ENCODE measurements around the gene TECPR1.
A peak's percentile ranks its signal among the peaks of the same experiment; 100 is the strongest.

TECPR1 gene

GRCh38 chr7:98251601-98252424, at the start of gene TECPR1:
Gene TECPR1 (minus strand): TSS chr7:98252232. CDS start chr7:98246146, 6,086 bp downstream.
- peak within 1 kb of the TSS; percentile 89 to 98 for H3K27ac Mint-ChIP-seq
- peaks cover 71% of the 10 kb centered on the region for H3K4me1 Mint-ChIP-seq
- DNase-seq (peak; percentile 87 to 90), ATAC-seq (peak; percentile 93)
- H3K4me3 Mint-ChIP-seq, result peak within 1 kb of the TSS; percentile 99 to 100
- H3K9me3 Mint-ChIP-seq, result no peaks in the 10 kb centered on the region
- no peaks in the 10 kb centered on the region for H3K27me3 Mint-ChIP-seq

GRCh38 chr7:98300595-98301372, 48.8 kb upstream of the TECPR1 start:
- ATAC-seq (no peak), DNase-seq (no peak)
- H3K4me3 Mint-ChIP-seq, result no peak overlapping the region
- no peaks in the 10 kb centered on the region for H3K9me3 Mint-ChIP-seq
- no peak overlapping the region for H3K27ac Mint-ChIP-seq
- no peaks in the 10 kb centered on the region for H3K4me1 Mint-ChIP-seq
- H3K27me3 Mint-ChIP-seq, result no peaks in the 10 kb centered on the region

- Mint-ChIP-seq H3K4me1 (no peaks in the 10 kb centered on the region), H3K4me3 (no peak overlapping the region), H3K27me3 (no peaks in the 10 kb centered on the region), H3K9me3 (no peaks in the 10 kb centered on the region), H3K27ac (peak overlapping the region in 1 of 2 donors; percentile 63)
- ATAC-seq (no peak), DNase-seq (no peak)
Measured at GRCh38 chr7:98297626-98298286, 45.7 kb upstream of the TECPR1 start.

GRCh38 chr7:98296833-98297232, 44.8 kb upstream of the TECPR1 start:
- no peak for DNase-seq
- Mint-ChIP-seq H3K4me1 (no peaks in the 10 kb centered on the region), H3K9me3 (no peaks in the 10 kb centered on the region), H3K4me3 (no peak overlapping the region), H3K27ac (peak overlapping the region in 1 of 2 donors; percentile 77), H3K27me3 (no peaks in the 10 kb centered on the region)
- no peak for ATAC-seq

GRCh38 chr7:98295467-98296192, 43.6 kb upstream of the TECPR1 start:
- Mint-ChIP-seq H3K27ac (peak overlapping the region in 1 of 2 donors; percentile 7), H3K4me1 (no peaks in the 10 kb centered on the region), H3K9me3 (no peaks in the 10 kb centered on the region), H3K4me3 (no peak overlapping the region), H3K27me3 (no peaks in the 10 kb centered on the region)
- no peak for ATAC-seq
- no peak for DNase-seq

GRCh38 chr7:98294798-98295382, 42.9 kb upstream of the TECPR1 start:
- H3K4me1 Mint-ChIP-seq, result no peaks in the 10 kb centered on the region
- no peaks in the 10 kb centered on the region for H3K9me3 Mint-ChIP-seq
- no peaks in the 10 kb centered on the region for H3K27me3 Mint-ChIP-seq
- DNase-seq, result peak in 1 of 2 donors; percentile 37
- ATAC-seq, result peak; percentile 79
- no peak overlapping the region for H3K4me3 Mint-ChIP-seq
- peak overlapping the region in 1 of 2 donors; percentile 13 for H3K27ac Mint-ChIP-seq

- H3K27me3 Mint-ChIP-seq, result no peaks in the 10 kb centered on the region
- no peak overlapping the region for H3K4me3 Mint-ChIP-seq
- DNase-seq, result no peak
- no peak overlapping the region for H3K27ac Mint-ChIP-seq
- no peaks in the 10 kb centered on the region for H3K9me3 Mint-ChIP-seq
- ATAC-seq, result no peak
- no peaks in the 10 kb centered on the region for H3K4me1 Mint-ChIP-seq
Measured at GRCh38 chr7:98294326-98294725, 42.3 kb upstream of the TECPR1 start.

GRCh38 chr7:98293746-98294145, 41.7 kb upstream of the TECPR1 start:
- Mint-ChIP-seq H3K4me1 (no peaks in the 10 kb centered on the region), H3K9me3 (no peaks in the 10 kb centered on the region), H3K4me3 (no peak overlapping the region), H3K27ac (no peak overlapping the region), H3K27me3 (no peaks in the 10 kb centered on the region)
- DNase-seq (no peak), ATAC-seq (no peak)

GRCh38 chr7:98293265-98293664, 41.2 kb upstream of the TECPR1 start:
- Mint-ChIP-seq H3K27me3 (no peaks in the 10 kb centered on the region), H3K4me1 (no peaks in the 10 kb centered on the region), H3K4me3 (no peak overlapping the region), H3K9me3 (no peaks in the 10 kb centered on the region), H3K27ac (no peak overlapping the region)
- ATAC-seq (no peak), DNase-seq (no peak)

GRCh38 chr7:98291717-98292116, 39.7 kb upstream of the TECPR1 start:
- ATAC-seq (no peak), DNase-seq (no peak)
- H3K4me1 Mint-ChIP-seq, result peaks cover 6% of the 10 kb centered on the region
- no peaks in the 10 kb centered on the region for H3K9me3 Mint-ChIP-seq
- no peaks in the 10 kb centered on the region for H3K27me3 Mint-ChIP-seq
- peak overlapping the region in 1 of 2 donors; percentile 13 for H3K27ac Mint-ChIP-seq
- no peak overlapping the region for H3K4me3 Mint-ChIP-seq

GRCh38 chr7:98289333-98289875, 37.4 kb upstream of the TECPR1 start:
- DNase-seq (no peak), ATAC-seq (no peak)
- Mint-ChIP-seq H3K9me3 (no peaks in the 10 kb centered on the region), H3K4me1 (peaks cover 18% of the 10 kb centered on the region), H3K4me3 (no peak overlapping the region), H3K27me3 (no peaks in the 10 kb centered on the region), H3K27ac (no peak overlapping the region)

GRCh38 chr7:98288064-98288823, 36.2 kb upstream of the TECPR1 start:
- Mint-ChIP-seq H3K9me3 (no peaks in the 10 kb centered on the region), H3K27me3 (no peaks in the 10 kb centered on the region), H3K4me1 (peaks cover 30% of the 10 kb centered on the region), H3K4me3 (no peak overlapping the region), H3K27ac (peak overlapping the region in 1 of 2 donors; percentile 91)
- no peak for ATAC-seq
- DNase-seq, result no peak

GRCh38 chr7:98287486-98287959, 35.5 kb upstream of the TECPR1 start:
- H3K4me3 Mint-ChIP-seq, result no peak overlapping the region
- ATAC-seq (peak; percentile 8), DNase-seq (no peak)
- H3K27ac Mint-ChIP-seq, result no peak overlapping the region
- H3K9me3 Mint-ChIP-seq, result no peaks in the 10 kb centered on the region
- peaks cover 37% of the 10 kb centered on the region for H3K4me1 Mint-ChIP-seq
- H3K27me3 Mint-ChIP-seq, result no peaks in the 10 kb centered on the region
